H1 (cell line): ENCODE data around the gene ERC1. TPM values are rescaled to one million over a fixed set of nuclear protein-coding genes. Genes with fewer than 3 reads are reported as not detected.
A peak's percentile ranks its signal among the peaks of the same experiment; 100 is the strongest.

Experiments
- CTCF ChIA-PET: fragments of 300-600 bp; sonication (Branson Sonifier 250); formaldehyde crosslinking; loops from one replicate; lab custom pipeline; 2021; ENCODE audit not compliant: partially characterized antibody; lab: Charles Lee
- POLR2A ChIA-PET: fragments of 300-600 bp; sonication (Branson Sonifier 250); formaldehyde crosslinking; loops from one replicate; lab custom pipeline; 2021; ENCODE audit warnings: inconsistent platforms; ENCODE audit not compliant: partially characterized antibody; lab: Charles Lee
- DNase-seq, 2 experiments: peaks; one replicate each; pipeline versions ENCODE4 v3.0.0 to v3.0.0-alpha.2; 2010 to 2022; ENCODE audit warnings: low spot score in 2 of 2, low read depth in 1 of 2, mixed read lengths in 1 of 2
- FAIRE-seq: peaks from 2 replicates; lab custom pipeline; 2011; peaks lifted over from hg19 to GRCh38; lab: Jason Lieb, UNC
- H2AFZ ChIP-seq: 2 replicates; pipeline ENCODE4 v1.8.1; 2012; ENCODE audit warnings: low read length, inconsistent platforms
- H2AK5ac ChIP-seq: 2 replicates; pipeline ENCODE4 v1.6.1; 2013; ENCODE audit warnings: low read depth, low read length
- H2BK120ac ChIP-seq: replicated peaks from 2 replicates; pipeline ENCODE3; 2013; ENCODE audit warnings: low read depth, low read length, inconsistent platforms
- H2BK12ac ChIP-seq: 2 replicates; pipeline ENCODE4 v1.6.1; 2013; ENCODE audit warnings: low read depth, low read length
- H2BK15ac ChIP-seq: 2 replicates; pipeline ENCODE4 v1.6.1; 2013; ENCODE audit warnings: low read length
- H2BK20ac ChIP-seq: 2 replicates; pipeline ENCODE4 v1.6.1; 2013; ENCODE audit warnings: low read length
- H2BK5ac ChIP-seq: 2 replicates; pipeline ENCODE4 v1.6.1; 2013; ENCODE audit warnings: low read depth, low read length
- H3K14ac ChIP-seq: 2 replicates; pipeline ENCODE4 v1.6.1; 2013; ENCODE audit warnings: inconsistent platforms; ENCODE audit not compliant: insufficient read length
- H3K18ac ChIP-seq: 2 replicates; pipeline ENCODE4 v1.6.1; 2013; ENCODE audit warnings: low read length; ENCODE audit errors: extremely low read depth
- H3K23ac ChIP-seq: 2 replicates; pipeline ENCODE4 v1.6.1; 2013; ENCODE audit warnings: inconsistent platforms; ENCODE audit not compliant: insufficient read length
- H3K23me2 ChIP-seq: 2 replicates; pipeline ENCODE4 v1.6.1; 2013; ENCODE audit warnings: low read depth, low read length
- H3K27ac ChIP-seq: 2 replicates; pipeline ENCODE4 v1.6.1; 2011; ENCODE audit warnings: low read depth, low read length, inconsistent platforms
- H3K27me3 ChIP-seq, 4 experiments: replicated peaks in 1 of 4; 1 replicate in 1 of 4; 2 replicates in 3 of 4; pipeline versions ENCODE4 v1.6.1 to v1.8.1; 2011 to 2013; ENCODE audit warnings: low read length in 3 of 4, mild to moderate bottlenecking in 3 of 4, inconsistent platforms in 2 of 4, mixed read lengths in 2 of 4, moderate library complexity in 1 of 4; ENCODE audit not compliant: control insufficient read depth in 3 of 4, insufficient read depth in 3 of 4; ENCODE audit errors: extremely low read depth in 1 of 4
- H3K36me3 ChIP-seq, 4 experiments: 2 replicates each; pipeline versions ENCODE4 v1.6.1 to v1.8.1; 2011 to 2013; ENCODE audit warnings: mild to moderate bottlenecking in 4 of 4, low read length in 3 of 4, moderate library complexity in 2 of 4, control low read depth in 1 of 4, inconsistent platforms in 1 of 4; ENCODE audit not compliant: insufficient read depth in 4 of 4, control insufficient read depth in 2 of 4
- H3K4ac ChIP-seq: replicated peaks from 2 replicates; pipeline ENCODE3; 2013; ENCODE audit warnings: low read length, low read depth, mixed read lengths, inconsistent platforms; ENCODE audit not compliant: insufficient read length
- H3K4me1 ChIP-seq, 4 experiments: replicated peaks in 1 of 4; 1 replicate in 1 of 4; 2 replicates in 3 of 4; pipeline versions ENCODE4 v1.6.1 to v1.8.1; 2011 to 2013; ENCODE audit warnings: low read length in 3 of 4, inconsistent platforms in 2 of 4, mixed read lengths in 1 of 4; ENCODE audit not compliant: insufficient read depth in 4 of 4, control insufficient read depth in 3 of 4
- H3K4me2 ChIP-seq, 2 experiments: 2 replicates each; pipeline versions ENCODE4 v1.6.1 to v1.8.1; 2011 to 2013; ENCODE audit warnings: low read depth in 2 of 2, low read length in 2 of 2, control low read depth in 1 of 2, inconsistent platforms in 1 of 2, mild to moderate bottlenecking in 1 of 2; ENCODE audit not compliant: insufficient read depth in 1 of 2
- H3K4me3 ChIP-seq, 4 experiments: fragments of 200-600, 300-600 bp in 1 of 4; sonication (generic), shearing (Covaris generic), sonication (Bioruptor Twin) in 1 of 4; 2 replicates each; pipeline versions ENCODE4 v1.5.1 to v1.8.1; 2011 to 2016; ENCODE audit warnings: low read length in 4 of 4, low read depth in 3 of 4, control low read depth in 2 of 4, inconsistent platforms in 2 of 4, mild to moderate bottlenecking in 2 of 4, mixed read lengths in 1 of 4, moderate library complexity in 1 of 4; ENCODE audit not compliant: insufficient read depth in 2 of 4; ENCODE audit errors: extremely low read depth in 1 of 4
- H3K56ac ChIP-seq: replicated peaks from 2 replicates; pipeline ENCODE3; 2013; ENCODE audit warnings: low read depth, mild to moderate bottlenecking, mixed read lengths, low read length, inconsistent platforms; ENCODE audit not compliant: insufficient read length
- H3K79me1 ChIP-seq: 2 replicates; pipeline ENCODE4 v1.6.1; 2013; ENCODE audit warnings: low read depth, low read length, control low read depth
- H3K79me2 ChIP-seq, 2 experiments: 2 replicates each; pipeline versions ENCODE4 v1.6.1 to v1.8.1; 2012 to 2013; ENCODE audit warnings: low read length in 2 of 2, mild to moderate bottlenecking in 2 of 2, inconsistent platforms in 1 of 2; ENCODE audit not compliant: insufficient read depth in 2 of 2, control insufficient read depth in 1 of 2
- H3K9ac ChIP-seq, 4 experiments: replicated peaks in 1 of 4; 1 replicate in 1 of 4; 2 replicates in 3 of 4; pipeline versions ENCODE4 v1.6.1 to v1.8.1; 2011 to 2013; ENCODE audit warnings: low read depth in 3 of 4, low read length in 3 of 4, control low read depth in 2 of 4, mild to moderate bottlenecking in 2 of 4, moderate library complexity in 2 of 4, inconsistent platforms in 1 of 4; ENCODE audit errors: extremely low read depth in 1 of 4
- H3K9me3 ChIP-seq, 2 experiments: 2 replicates each; pipeline versions ENCODE4 v1.6.1 to v1.8.1; 2012 to 2013; ENCODE audit warnings: mild to moderate bottlenecking in 2 of 2, moderate library complexity in 2 of 2, control low read depth in 1 of 2, inconsistent platforms in 1 of 2, low read depth in 1 of 2, low read length in 1 of 2, mixed read lengths in 1 of 2; ENCODE audit not compliant: insufficient read depth in 2 of 2
- H4K20me1 ChIP-seq, 2 experiments: replicated peaks in 1 of 2; 2 replicates each; pipeline versions ENCODE3 to v1.8.1; 2011 to 2013; ENCODE audit warnings: inconsistent platforms in 2 of 2, low read length in 2 of 2, mild to moderate bottlenecking in 1 of 2; ENCODE audit not compliant: insufficient read depth in 2 of 2, control insufficient read depth in 1 of 2
- H4K5ac ChIP-seq: 2 replicates; pipeline ENCODE4 v1.6.1; 2013; ENCODE audit warnings: low read length, low read depth, mixed read lengths, inconsistent platforms; ENCODE audit not compliant: insufficient read length
- H4K8ac ChIP-seq: 2 replicates; pipeline ENCODE4 v1.8.0; 2013; ENCODE audit warnings: mild to moderate bottlenecking, moderate library complexity, low read length, inconsistent platforms; ENCODE audit not compliant: insufficient read depth; ENCODE audit errors: extremely low read depth
- H4K91ac ChIP-seq: replicated peaks from 2 replicates; pipeline ENCODE3; 2013; ENCODE audit warnings: low read length, mixed read lengths, inconsistent platforms; ENCODE audit not compliant: insufficient read length
- ASH2L ChIP-seq: fragments of 200-600, 300-600 bp; sonication (generic); IDR thresholded peaks from one replicate; pipeline ENCODE4 v1.7.1; 2017; ENCODE audit warnings: low read length
- CBX5 ChIP-seq: fragments of 300-800, 300-1000 bp; sonication (generic); IDR thresholded peaks from 2 replicates; pipeline ENCODE4 v1.7.1; 2016; ENCODE audit warnings: antibody characterized with exemption, low read length, low read depth
- HDAC2 ChIP-seq, 2 experiments: fragments of 300-600 bp in 1 of 2; sonication (generic) in 1 of 2; IDR thresholded peaks; 2 replicates each; pipeline ENCODE4 v1.6.1; 2011 to 2012; ENCODE audit warnings: low read depth in 2 of 2, low read length in 2 of 2, mild to moderate bottlenecking in 2 of 2, moderate library complexity in 2 of 2, borderline replicate concordance in 1 of 2, inconsistent platforms in 1 of 2
- KDM1A ChIP-seq: fragments of 200-600, 300-600 bp; sonication (generic); IDR thresholded peaks from 2 replicates; pipeline ENCODE4 v1.7.1; 2016; ENCODE audit warnings: mild to moderate bottlenecking, low read length, borderline replicate concordance
- PHF8 ChIP-seq: fragments of 200-600 bp; sonication (generic); conservative IDR thresholded peaks from 2 replicates; pipeline ENCODE4 v1.7.1; 2012; ENCODE audit warnings: low read depth, mild to moderate bottlenecking, inconsistent platforms, low read length, moderate library complexity
- POLR2A ChIP-seq, 2 experiments: IDR thresholded peaks; 1 replicate in 1 of 2; 2 replicates in 1 of 2; pipeline ENCODE4 v1.6.1; 2011; ENCODE audit warnings: low read depth in 2 of 2, low read length in 2 of 2, mild to moderate bottlenecking in 2 of 2; ENCODE audit errors: control extremely low read depth in 1 of 2
- USF2 ChIP-seq: IDR thresholded peaks from 2 replicates; pipeline ENCODE4 v1.6.1; 2011; ENCODE audit warnings: low read length, improper control_type of control experiment
- WGBS, 2 experiments: shearing (Covaris generic) in 1 of 2; methylation state at CpG; one replicate each; pipeline versions ENCODE4 v1.1.6 to v1.1.7; 2013 to 2015; ENCODE audit warnings: low lambda C conversion rate in 2 of 2, mixed read lengths in 2 of 2, inconsistent platforms in 1 of 2, low coverage in 1 of 2, missing lambda C conversion rate in 1 of 2; ENCODE audit not compliant: insufficient replicate concordance in 2 of 2, insufficient coverage in 1 of 2, insufficient read length in 1 of 2; ENCODE audit errors: extremely low coverage in 1 of 2, missing lambda C conversion rate in 1 of 2; 5-methylcytosine and 5-hydroxymethylcytosine counted together
- long read RNA-seq, 2 experiments: library from RNA in 1 of 2; library from capped mRNA in 1 of 2; stranded (forward); transcript quantifications; one replicate each; pipeline ENCODE4 v2.0.0, GENCODE V29; 2021; ENCODE audit warnings: inconsistent platforms in 1 of 2
- polyA minus RNA-seq, 3 experiments: library from RNA; depleted of rRNA, polyadenylated mRNA; stranded (reverse); fragments of >200 nt; gene quantifications; 1 replicate in 2 of 3; 2 replicates in 1 of 3; pipeline ENCODE4 v1.2.3, GENCODE V29; 2011
- polyA plus RNA-seq, 7 experiments: library from polyadenylated mRNA; depleted of rRNA in 3 of 7; stranded (reverse) in 5 of 7; unstranded in 2 of 7; fragments of >200 nt in 5 of 7; fragments of 200-250 nt in 2 of 7; gene quantifications; 1 replicate in 5 of 7; 2 replicates in 1 of 7; 4 replicates in 1 of 7; pipeline versions ENCODE4 v1.2.1 to v1.2.3, GENCODE V29; 2011 to 2013; ENCODE audit warnings: missing spikeins in 2 of 7, mixed read lengths in 2 of 7
- total RNA-seq: library from RNA; stranded (reverse); fragmentation: NEBNext Ultra II Directional; extraction: Animal tissue kit (Norgen Biotek cat#: 25700); gene quantifications from 2 replicates; pipeline ENCODE4 v1.2.1, GENCODE V29; 2021

Gene ERC1
- total RNA-seq: 43.3 and 45.7 TPM in 2 replicates
- 6.4 and 7.8 TPM in 2 replicates for polyA plus RNA-seq (2011; rRNA removed)
- polyA plus RNA-seq (2011; cell fraction: cytosol; rRNA removed): 7.1 TPM
- polyA plus RNA-seq (2011; cell fraction: nucleus; rRNA removed): 15.4 TPM
- polyA plus RNA-seq (2012, experiment 1 of 2): 11.1 to 17.2 TPM (median 13.5 TPM) in 4 replicates
- 1.2 TPM for polyA plus RNA-seq (2012, experiment 2 of 2)
- polyA plus RNA-seq (2013, experiment 1 of 2): 9.1 TPM
- 9.6 TPM for polyA plus RNA-seq (2013, experiment 2 of 2)
- polyA minus RNA-seq (2011; rRNA and poly(A)+ RNA removed): 60.5 and 64.7 TPM in 2 replicates
- polyA minus RNA-seq (2011; cell fraction: cytosol; rRNA and poly(A)+ RNA removed): 18.9 TPM
- 69.5 TPM for polyA minus RNA-seq (2011; cell fraction: nucleus; rRNA and poly(A)+ RNA removed)
- long read RNA-seq, experiment 1, partial matches to known transcripts: 0 of 11 reads
- long read RNA-seq, experiment 1, other reads (novel, unspliced or antisense): 10 of 11 reads
- long read RNA-seq, experiment 2, partial matches to known transcripts: 0 of 1 reads
- long read RNA-seq, experiment 2, other reads (novel, unspliced or antisense): 1 of 1 reads

DNA sequence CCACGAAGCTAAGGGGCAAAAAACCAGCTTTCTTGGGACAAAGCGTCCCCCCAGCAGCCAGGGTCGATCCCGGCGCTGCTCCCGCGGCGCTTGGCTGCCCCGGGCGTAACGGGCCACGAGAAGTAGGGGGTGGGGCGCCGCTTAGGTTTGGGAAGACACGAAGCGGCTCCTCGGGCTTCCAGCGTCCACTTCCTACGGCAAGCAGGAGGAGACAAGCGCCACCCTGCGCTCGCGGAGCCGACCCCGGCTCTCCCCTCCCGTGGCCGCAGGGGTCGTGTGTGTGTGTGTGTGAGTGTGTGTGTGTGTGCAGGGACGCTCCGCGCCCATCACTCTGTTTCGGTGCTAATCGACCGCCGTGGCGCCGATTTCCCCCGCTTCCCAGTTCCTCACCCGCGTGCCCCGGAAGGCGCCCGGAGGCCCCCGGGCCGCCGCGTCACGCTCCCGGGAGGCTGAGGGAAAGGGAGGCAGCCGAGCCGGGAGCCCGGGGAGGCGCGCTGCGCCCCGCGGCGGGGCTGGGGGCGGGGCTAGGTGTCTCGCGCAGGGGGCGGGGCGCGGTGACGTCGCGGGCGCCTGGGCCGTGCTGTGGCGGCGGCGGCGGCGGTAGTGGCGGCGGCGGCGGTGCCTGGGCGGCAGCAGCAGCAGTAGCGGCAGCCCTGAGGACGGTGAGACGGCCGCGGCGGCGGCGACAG, at the start of gene ERC1:
Gene ERC1 (plus strand): TSS at position 563 of the 689 bp plus-strand sequence. CDS start 36,681 bp downstream, outside the sequence.
- DNase-seq (peak in 1 of 2 experiments; percentile 91), FAIRE-seq (no peak)
- ChIA-PET POLR2A (interaction anchor here (0.8 to 2.0 kb wide), 9 partner anchors 9 to 102 kb away, joined by 3 to 7 read pairs (median 4); no protein-coding TSS in a partner anchor), CTCF (interaction anchor here (3.2 kb wide), 1 partner anchor 102 kb away, joined by 17 read pairs; no protein-coding TSS in a partner anchor)
- Histone ChIP-seq H4K5ac (peak within 1 kb of the TSS; percentile 79), H4K8ac (peak within 1 kb of the TSS; percentile 88), H4K91ac (peak within 1 kb of the TSS; percentile 73), H2AK5ac (no peak within 1 kb of the TSS), H3K79me1 (peaks cover 2% of the 10 kb centered on the region; the same call in 1 of the 2 replicates), H3K27ac (peak within 1 kb of the TSS; percentile 61; the same call in 1 of the 2 replicates), H2BK12ac (peak within 1 kb of the TSS; percentile 94; the same call in 1 of the 2 replicates), H3K4me3 (peak within 1 kb of the TSS; percentile 77 to 91 (median 84)), H3K14ac (peak within 1 kb of the TSS; percentile 74), H3K4ac (peak within 1 kb of the TSS; percentile 88), H3K23ac (no peak within 1 kb of the TSS), H3K23me2 (peaks cover 14% of the 10 kb centered on the region), H3K27me3 (peaks cover 0 to 2% (median 0%) of the 10 kb centered on the region in 4 experiments; a peak in 2 of 7 replicates), H2BK120ac (peak within 1 kb of the TSS; percentile 10), H3K9ac (peak within 1 kb of the TSS; percentile 80 to 91 (median 82)), H3K9me3 (no peaks in the 10 kb centered on the region), H3K79me2 (peaks cover 0 to 37% of the 10 kb centered on the region in 2 experiments; a peak in 3 of 4 replicates), H2BK20ac (no peak within 1 kb of the TSS), H3K4me1 (peaks cover 5 to 8% (median 6%) of the 10 kb centered on the region in 4 experiments; a peak in 5 of 7 replicates), H2AFZ (peak within 1 kb of the TSS; percentile 91), H3K18ac (peak within 1 kb of the TSS; percentile 99), H3K36me3 (no peaks in the 10 kb centered on the region), H2BK15ac (peak within 1 kb of the TSS; percentile 96; the same call in 1 of the 2 replicates), H2BK5ac (peak within 1 kb of the TSS; percentile 88), H4K20me1 (no peaks in the 10 kb centered on the region), H3K56ac (peak within 1 kb of the TSS; percentile 87), H3K4me2 (peak within 1 kb of the TSS; percentile 92 to 95)
- 1% methylated on average over 17 of the region's 87 CpGs; no CpG with 5 or more reads in 1 of the 2 experiments for WGBS, 2 experiments
- TF ChIP-seq USF2 (no peak), POLR2A (IDR thresholded peaks at IDR 0.05; ENCODE audit: control extremely low read depth in 1 of 2, low read depth in 2 of 2, low read length in 2 of 2) (no peak; a peak in 2 of 3 replicates), CBX5 (no peak), ASH2L (peak; percentile 64), HDAC2 (IDR thresholded peaks at IDR 0.05; ENCODE audit: borderline replicate concordance in 1 of 2, low read depth in 2 of 2, low read length in 2 of 2) (0 out of 4 replicates have a peak, but pooled peaks of 1 of the 2 experiments have one; percentile 41), PHF8 (peak; percentile 78), KDM1A (peak; percentile 30; the same call in 1 of the 2 replicates)
